Measurements from ENCODE around the gene JAM2.
A peak's percentile ranks its signal among the peaks of the same experiment; 100 is the strongest.
"Not testable (repeated sequence)": the region's sequence is repeated elsewhere in the genome, so short reads cannot be mapped to it uniquely, and the experiment has no call there.

JAM2 gene, protein sequence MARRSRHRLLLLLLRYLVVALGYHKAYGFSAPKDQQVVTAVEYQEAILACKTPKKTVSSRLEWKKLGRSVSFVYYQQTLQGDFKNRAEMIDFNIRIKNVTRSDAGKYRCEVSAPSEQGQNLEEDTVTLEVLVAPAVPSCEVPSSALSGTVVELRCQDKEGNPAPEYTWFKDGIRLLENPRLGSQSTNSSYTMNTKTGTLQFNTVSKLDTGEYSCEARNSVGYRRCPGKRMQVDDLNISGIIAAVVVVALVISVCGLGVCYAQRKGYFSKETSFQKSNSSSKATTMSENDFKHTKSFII

DNA sequence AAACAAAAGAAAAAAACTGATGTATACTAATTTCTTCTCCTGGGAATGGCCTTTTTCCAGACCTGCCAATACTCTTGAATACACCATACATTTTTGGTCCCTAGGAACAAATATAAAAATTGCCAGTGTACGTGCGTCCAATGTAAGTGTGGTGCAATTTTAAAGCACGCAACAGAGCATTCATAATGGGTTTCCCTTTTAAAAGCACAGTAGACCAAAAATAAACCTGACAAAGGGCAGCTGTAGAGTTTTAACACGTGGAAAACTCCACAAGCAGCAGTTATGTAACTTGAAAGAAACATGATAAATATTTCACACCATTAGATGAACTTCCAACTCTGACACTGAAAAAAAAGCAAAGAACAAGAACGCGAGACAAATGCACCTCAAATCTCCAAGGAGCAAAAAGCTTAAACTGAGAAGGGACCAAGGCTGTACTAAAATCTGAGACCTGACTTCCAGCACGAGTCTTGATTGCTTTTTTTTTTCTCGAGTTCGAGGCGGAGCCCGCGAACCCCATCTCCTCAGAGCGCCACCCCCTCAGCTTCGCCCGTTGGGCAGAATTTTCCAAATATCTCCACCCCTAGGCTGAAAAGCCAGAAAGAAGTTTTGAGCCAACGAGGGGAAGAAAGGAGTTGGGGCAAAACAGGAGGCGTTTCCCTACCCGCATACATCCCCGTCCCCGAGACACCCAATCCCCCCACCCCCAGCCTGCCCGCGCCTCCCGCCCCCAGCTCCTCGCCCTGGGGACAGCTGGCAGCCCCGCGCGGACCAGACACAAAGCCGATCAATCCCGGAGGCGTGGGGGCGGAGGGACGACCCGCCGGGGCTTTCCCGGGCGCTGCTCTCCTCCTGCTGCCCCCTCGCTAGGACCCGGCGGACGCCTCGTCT, at the start of gene JAM2:
Gene JAM2, plus strand, starts transcription at position 599 of the 891 bp plus-strand sequence. CDS start 564 bp downstream, outside the sequence.
- DNase-seq, result no peak

DNA sequence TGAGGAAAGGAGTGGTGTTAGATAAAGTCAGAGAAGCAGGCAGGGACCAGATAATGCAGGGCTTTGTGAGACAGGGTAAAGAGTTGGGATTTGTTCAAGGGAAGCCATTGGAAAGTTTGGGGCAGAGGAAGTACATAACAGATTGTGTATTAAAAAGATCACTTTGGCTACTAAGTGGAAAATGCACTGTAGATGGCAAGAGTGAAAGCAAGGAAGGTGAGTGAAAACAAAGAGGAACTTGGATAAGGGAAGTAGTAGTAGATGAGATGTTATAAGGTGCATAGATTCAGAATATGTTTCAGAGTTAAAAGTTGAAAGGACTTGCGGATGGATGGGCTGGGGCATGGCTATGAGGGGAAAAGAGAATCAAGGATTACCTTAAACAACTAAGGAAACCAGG, 49.2 kb upstream of the JAM2 start:
- DNase-seq, result no peak

DNA sequence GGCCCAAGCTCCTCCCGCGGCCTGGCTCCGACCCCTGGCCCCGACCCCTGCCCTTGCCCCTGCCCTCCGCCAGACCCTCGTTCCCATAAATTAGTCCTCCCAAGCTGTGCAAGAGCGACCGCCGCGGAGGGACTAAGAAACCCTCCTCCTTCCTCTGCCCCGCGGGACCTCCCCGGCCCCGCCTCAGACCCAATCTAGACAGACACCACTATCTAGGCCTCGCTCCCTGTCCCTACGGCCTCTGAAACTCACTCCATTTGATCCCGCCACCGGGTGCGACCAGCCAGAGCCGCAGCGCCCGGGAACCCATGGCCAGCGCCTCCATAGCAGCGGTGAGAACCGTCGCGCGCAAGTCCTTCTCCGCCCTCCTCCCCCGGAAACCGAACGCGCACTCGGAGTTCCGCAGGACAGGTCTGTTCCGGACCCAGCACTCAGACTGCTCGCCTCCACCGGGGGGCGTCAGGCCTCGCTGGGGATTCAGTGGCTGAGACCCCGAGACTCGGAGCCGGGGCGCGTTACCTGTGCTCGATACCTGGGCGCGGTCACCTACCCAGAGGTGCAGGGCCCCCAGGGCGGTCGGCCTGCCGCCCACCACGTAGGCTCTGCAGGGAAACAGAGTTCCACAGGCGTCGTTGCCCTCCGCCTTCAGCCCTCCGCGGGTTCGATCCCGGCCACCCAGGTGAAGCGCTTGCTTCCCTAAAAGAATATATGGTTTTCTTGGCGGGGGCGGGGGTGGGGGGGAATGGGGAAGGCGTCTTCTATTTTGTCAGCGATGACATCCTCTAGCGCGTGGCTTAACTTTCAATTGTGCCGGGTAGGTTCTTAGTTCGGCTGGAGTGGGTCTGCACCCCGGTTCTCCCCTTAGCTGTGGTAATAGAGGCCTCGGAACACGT, 31.7 kb upstream of the JAM2 start, which contains the start of gene MRPL39:
Gene MRPL39, minus strand, starts transcription at position 331 of the 893 bp plus-strand sequence. Its CDS starts 6 bp downstream, at position 325.
- DNase-seq, result peak; percentile 70

DNA sequence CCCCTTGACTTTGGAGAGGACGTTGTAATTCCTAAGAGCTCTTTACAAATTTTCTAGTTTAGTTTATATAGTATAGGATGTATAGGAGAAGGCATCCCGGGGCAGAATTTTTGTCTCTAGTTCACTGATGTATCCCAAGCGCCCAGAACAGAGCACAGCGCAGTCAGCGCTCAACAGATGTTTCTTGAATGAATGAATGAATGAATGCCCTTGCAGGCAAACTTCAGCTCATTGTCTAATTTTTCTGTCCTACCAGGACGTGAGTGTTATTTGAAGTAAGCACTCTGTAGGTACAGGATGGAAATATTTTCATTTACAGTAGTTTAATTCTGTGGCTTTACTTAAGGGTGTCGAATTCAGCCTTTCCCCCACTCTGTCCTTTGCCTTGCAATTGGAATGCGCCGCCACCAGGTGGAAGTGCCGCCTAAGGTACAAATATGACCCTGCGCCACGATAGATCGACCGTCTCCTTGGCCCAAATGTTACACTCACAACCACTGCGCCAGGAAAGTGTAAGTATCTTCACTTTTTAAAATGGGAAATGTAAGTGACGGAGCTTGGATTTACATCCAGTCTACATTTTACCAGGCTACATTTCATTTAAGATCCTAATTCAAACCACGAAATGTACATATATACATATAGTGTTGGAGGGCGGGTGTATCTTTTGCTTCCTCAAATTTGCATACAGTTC, 30.9 kb upstream of the JAM2 start:
- peak; percentile 46 for DNase-seq

DNA sequence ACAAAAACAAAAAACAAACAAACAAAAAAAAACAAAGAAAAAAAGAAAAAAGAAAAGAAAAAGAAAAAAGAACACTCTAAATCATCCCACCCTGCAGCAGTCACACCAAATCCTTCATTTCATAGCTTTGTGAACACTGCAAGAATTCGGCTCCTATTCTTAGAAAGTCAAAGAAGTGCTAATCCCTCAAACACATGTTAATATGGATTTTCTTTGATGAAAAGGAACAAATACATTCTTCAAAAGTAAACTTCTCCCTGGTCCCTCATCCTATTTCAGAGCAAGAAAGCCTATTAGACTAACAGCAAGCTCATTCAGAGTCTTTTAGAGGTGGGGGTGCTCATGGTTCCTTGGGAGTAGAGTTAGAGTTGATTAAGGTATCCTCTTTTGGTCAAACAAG, 24.6 kb upstream of the JAM2 start:
- DNase-seq, result no peak

DNA sequence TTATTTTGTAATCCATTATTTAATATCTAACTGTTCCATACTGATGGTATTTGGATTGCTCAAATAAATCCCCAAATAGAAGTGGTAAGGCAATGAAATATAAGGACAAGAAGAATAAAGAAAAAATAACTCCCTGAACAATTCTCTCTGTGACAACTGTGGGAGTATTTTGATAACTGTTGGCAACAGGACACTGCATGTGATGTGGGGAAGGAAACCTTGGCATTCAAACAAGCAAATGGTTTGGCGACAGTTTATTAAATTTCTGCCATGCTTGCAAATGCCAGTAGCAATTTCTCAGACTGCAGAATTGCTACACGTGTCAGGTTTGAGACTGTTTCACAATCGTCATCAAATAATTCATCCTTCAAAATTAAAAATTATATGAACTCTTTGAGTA, 23.2 kb upstream of the JAM2 start:
- no peak for DNase-seq

DNA sequence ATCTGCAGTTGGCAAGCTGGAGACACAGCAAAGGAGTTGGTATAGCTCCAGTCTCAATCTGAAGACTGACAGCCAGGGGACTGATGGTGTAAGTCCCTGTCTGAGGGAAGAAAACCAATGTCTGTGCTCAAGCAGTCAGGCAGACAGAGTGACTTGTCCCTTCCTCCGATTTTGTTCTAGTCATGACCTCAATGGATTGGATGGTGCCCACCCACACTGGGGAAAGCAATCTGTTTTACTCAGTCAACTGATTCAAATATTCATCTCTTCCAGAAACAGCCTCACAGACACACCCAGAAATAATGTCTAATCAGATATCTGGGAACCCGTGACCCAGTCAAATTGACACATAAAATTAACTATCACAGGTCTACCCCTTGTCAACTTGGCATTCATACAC, 19.9 kb upstream of the JAM2 start:
- no peak for DNase-seq

DNA sequence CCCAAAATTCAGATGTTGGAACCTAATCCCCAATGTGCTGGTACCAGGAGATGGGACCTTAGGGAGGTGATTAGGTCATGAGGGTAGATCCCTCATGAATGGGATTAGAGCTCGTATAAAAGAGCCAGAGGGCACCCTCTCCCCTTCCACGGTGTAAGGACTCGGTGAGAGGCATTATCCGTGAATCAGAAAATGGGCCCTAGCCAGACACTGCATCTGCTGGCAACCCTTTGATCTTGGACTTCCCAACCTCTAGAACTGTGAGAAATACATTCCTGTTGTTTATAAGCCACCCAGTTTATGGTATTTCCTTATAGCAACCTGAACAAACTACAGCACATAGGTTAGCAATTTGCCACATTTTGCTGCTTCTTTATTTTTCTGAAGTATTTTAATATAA, 14.5 kb upstream of the JAM2 start:
- DNase-seq, result no peak

DNA sequence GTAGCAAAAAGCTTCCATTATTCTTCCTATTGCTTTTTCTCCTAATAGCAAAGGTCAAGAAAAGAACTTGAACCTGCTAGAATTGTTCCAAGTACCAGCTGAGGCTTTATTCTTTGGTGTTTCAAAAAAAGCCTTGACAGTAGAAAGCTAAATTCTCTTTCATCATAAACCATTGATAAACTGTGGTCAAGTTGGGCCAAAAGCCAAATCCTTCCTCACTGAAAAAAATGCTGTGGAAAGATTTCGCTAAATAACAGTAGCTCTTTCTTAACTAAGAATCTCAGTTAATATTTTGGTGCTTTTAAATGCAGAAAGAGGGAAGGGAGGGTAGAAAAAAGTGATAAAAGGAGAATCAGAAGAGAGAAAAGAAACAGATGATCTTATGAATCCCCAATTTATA, 14.0 kb upstream of the JAM2 start:
- DNase-seq, result no peak

DNA sequence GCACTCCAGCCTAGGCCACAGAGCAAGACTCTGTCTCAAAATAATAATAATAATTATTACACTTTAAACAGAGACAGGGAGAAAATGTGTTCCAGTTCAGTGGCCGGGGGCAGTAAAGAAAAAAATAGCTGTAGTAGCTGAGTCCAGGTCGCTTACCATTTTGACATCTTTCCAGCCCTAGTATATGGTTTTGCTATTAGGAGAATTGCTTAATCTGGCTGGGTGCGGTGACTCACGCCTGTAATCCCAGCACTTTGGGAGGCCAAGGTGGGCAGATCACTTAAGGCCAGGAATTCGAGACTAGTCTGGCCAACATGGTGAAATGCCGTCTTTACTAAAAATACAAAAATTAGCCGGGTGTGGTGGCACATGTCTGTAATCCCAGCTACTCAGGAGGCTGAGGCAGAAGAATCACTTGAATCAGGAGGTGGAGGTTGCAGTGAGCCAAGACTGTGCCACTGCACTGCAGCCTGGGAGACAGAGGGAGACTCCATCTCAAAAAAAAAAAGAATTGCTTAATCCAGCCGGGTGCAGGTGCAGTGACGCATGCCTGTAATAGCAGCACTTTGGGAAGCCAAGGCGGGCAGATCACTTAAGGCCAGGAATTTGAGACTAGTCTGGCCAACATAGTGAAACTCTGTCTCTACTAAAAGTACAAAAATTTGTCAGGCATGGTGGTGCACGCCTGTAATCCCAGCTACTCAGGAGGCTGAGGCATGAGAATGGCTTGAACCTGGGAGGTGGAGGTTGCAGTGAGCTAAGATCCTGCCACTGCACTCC, 13.1 kb upstream of the JAM2 start:
- not testable (repeated sequence) for DNase-seq

DNA sequence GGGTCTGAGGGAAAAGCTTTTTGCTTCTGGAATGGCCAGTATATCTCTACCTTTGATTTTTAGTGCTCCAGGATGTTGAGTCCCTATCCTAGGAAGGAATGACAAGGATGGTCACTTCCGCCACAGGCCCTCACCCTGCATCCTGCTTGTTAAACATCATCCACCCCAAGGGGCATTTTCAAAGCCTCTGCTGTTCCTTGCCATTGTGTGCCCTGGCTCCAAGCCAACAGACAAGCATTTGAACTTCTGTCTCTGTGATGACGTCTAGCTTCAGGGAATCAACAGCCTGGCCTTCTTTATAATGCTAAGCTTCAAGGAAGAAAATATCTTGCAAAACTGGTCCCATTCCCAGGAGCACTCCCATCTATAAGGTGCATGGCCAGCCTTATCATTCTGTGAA, 12.3 kb upstream of the JAM2 start:
- no peak for DNase-seq

DNA sequence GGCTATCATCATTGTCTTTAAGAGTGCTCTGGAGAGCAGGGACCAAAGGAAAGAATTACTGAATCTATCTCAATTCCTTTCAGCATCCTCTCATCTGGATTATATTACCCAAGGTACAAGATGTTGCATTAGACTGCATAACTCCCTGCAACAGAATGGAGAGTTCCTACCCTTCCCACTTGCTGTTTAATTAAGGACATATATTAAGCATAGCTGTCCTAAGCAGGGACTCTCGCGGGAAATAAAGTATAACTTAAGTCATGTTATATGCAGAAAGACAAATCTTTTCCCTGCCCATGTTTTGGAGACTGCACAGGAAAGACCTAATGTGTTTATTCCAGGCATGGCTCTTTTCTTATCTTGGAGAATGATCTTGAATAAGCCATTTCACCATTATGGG, 6.8 kb upstream of the JAM2 start:
- no peak for DNase-seq

DNA sequence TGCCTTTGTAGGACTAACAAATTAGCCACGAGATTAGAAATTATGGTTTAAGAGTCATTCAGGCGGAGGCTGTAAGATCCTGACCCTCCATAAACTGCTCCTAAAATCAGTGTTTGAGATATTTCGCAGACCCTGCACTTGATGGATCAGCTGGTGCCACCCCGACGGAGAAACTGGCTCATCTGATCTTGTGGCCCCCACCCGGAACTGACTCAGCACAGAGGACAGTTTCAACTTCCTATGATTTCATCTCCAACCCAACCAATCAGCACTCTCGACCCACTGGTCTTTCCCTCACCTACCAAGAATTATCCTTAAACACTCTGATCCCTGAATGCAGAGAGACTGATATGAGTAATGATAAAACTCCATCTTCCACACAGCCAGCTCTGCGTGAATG, 3.7 kb upstream of the JAM2 start:
- DNase-seq, result no peak

DNA sequence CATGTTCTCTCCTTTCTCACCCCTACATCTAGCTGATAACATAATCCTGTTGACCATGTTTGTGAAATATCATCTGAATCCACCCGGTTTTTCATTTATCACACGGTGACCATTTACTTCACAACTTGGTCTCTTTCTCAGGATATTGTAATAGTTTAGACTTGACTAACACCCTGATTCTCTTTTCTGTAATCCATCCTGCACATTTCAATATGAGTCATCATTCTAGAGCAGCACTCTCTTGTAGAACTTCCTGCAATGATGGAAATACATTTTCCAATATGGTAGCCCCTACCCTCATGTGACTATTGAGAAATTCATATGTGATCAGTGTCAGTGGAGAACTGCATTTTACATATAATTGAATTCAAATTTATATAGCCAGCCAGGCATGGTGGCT, 2.3 kb upstream of the JAM2 start:
- DNase-seq, result no peak

DNA sequence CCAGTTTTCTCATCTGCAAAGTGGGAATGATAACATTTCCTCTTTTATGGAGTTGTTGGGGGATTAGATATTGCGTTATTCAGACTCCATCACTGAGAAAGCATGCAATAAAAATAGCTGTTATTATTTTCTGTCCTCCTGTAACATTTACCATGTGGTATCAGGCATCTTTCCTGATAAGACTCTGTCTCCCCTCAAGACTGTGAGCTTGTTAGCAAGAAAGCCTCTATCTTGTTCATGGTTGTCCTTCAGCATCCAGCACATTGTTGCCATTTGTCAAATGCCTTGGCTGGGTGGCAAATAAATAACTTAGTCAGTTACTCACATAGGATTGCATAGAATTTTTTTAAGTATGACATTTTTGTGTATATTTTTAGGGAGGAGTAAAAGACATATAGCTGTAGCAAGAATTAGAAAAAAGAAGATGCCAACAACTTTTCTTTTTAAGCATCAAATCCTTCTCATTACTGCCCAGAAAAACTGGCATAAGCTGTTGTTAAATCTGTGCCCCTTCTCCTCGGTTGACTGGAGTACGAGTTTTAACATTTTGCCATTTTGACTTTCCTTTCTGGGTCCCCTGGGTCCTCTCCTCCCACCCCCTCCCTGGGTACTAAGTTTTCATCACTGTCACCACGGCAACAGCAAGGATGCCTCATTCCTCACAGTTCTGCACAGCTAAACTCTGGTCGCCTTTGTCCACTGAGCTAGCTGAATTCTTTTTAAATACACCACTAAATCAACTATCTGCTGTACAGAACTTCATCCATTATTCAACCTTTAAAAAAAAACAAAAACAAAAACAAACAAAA, 1.0 kb upstream of the JAM2 start:
- DNase-seq, result no peak

DNA sequence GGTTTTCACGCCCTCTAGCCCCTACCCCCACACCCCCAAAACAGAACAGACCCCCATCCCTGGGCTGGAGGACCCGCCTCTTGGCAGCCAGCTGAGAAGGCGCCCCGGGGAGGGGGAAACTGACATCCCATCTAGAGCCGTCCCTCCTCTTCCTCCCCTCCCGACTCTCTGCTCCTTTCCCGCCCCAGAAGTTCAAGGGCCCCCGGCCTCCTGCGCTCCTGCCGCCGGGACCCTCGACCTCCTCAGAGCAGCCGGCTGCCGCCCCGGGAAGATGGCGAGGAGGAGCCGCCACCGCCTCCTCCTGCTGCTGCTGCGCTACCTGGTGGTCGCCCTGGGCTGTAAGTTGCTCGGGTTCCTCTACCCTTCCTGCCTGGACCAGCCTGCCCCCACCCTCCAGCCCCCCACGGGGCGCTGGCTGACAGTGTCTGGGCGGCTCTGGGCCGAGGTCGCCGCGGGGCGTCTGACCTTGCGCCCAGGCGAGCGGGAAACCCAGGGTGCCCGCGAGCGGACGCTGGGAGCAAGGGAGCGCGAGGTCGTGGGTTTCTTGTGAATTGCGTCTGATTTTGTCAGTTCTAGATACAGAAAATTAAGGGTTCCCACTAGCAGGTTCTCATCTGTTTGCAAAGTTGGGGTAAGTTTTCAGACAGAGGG, 618 bp downstream of the JAM2 start:
- no peak for DNase-seq

DNA sequence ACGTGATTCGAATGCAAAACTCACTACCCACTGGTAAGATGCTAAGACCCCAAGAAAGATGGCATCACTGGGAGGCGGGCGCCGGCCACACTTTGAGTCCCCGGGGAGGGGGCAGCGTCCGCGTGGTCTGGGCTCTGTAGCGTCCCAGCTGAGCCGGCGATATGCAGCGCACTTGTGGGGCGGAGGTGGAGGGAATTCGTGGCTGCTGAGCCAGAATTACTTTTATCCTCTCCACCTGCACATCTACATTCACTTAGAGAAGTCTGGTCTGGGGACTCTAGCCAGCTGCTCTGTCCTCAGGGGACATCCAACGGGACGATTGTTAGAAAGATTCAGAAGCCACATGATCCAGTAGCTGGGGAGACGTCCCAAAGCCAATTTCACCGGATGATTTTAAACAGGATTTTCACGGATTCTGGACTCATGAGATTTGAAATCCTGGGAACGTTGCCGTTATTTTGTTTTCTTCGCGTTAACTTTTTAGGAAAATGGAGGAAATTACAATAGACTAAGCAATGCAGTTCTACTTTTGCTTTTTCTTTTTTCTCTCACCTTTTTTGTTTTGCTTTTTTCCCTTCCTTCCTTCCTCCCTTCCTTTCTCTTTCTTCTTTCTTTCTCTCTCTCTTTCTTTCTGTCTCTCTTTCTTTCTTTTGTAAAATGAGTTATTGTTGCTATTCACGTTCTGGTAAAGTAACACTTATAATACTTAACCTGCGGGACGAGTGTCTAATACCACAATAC, 1.3 kb downstream of the JAM2 start:
- DNase-seq, result no peak

DNA sequence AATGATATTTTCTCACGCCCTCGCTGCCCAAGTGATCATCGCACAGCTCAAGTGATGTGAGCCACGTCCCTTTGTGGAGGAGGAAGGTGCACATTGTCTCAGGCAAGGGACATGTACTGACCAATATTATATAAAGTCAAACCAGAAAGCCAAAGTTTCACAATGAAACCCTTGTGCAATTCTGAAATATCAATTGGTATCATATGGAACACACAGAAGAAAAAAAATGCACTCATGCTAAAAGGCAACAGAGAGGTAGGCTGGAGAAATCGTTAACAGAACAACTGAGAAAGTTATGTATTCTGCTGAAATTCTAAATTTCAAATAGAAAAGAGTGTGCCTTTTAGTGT, 1.9 kb downstream of the JAM2 start:
- DNase-seq, result no peak

DNA sequence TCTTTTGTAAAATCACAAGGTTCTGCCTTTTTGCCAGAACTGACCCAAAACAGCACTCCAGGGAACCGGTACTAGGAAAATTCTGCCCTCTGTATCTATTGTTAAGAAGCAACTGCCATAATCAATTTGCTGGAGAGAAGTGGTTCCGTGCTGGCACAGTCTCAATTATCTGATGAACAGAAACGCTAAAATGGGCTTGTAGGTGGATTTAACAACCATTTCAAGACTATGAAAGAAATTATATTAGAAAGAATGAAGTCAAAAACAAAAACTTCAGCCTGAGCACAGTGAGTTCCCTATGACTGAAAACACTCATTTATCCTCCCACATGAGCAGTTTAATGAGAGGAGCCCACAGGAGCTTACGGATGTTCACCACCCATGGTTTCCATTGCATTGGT, 4.4 kb downstream of the JAM2 start:
- no peak for DNase-seq

DNA sequence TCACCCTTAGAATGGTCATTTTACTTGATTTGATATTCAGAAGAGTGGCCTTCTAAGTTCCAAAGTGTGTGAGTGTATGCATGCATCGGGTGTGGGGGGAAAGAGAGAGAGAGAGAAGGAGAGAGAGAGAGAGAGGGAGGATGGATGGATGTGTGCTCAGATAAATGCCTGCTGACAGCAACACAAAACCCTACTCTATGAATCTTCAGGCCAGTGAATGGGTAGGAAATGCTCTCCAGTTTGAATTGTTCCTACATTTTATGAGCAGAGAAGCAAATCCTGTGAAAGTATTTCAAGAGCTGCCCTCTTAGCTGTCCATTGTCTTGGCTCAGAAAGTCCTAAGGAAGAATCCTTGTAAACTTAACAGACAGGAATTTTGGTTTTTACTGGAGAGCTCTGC, 7.4 kb downstream of the JAM2 start:
- no peak for DNase-seq
